GM12878 (cell line): Measurements from ENCODE around the gene SYNDIG1. TPM values are rescaled to one million over a fixed set of nuclear protein-coding genes. Genes with fewer than 3 reads are reported as not detected.

Experiments used
- ATAC-seq: fragments of 200-7000 bp; cut with Tn5 transposase; 3 replicates; pipeline ENCODE4 v1.9.1; 2020; ENCODE audit warnings: mild to moderate bottlenecking, moderate library complexity
- BruUV-seq: library from RNA; stranded (reverse); fragments of 400-500 nt; replicated peaks from 2 replicates; lab custom pipeline; 2021; lab: Mats Ljungman, UMichigan
- CTCF ChIA-PET: fragments of 300-600 bp; sonication (Branson Sonifier 250); formaldehyde crosslinking; extraction: SDS; loops from one replicate; lab custom pipeline; 2021; ENCODE audit warnings: inconsistent platforms; lab: Yijun Ruan, JAX
- POLR2A ChIA-PET: fragments of 350-600 bp; formaldehyde crosslinking; extraction: SDS; loops from one replicate; lab custom pipeline; 2021; ENCODE audit warnings: inconsistent platforms; lab: Charles Lee
- RAD21 ChIA-PET: fragments of 300-600 bp; sonication (Branson Sonifier 250); formaldehyde crosslinking; loops from one replicate; lab custom pipeline; 2023; ENCODE audit warnings: antibody characterized with exemption; ENCODE audit not compliant: unreplicated experiment; lab: Charles Lee
- SMC1A ChIA-PET: fragments of 300-600 bp; sonication (Branson Sonifier 250); formaldehyde crosslinking; loops from one replicate; lab custom pipeline; 2023; ENCODE audit not compliant: unreplicated experiment, uncharacterized antibody; lab: Charles Lee
- DNase-seq: peaks from one replicate; pipeline ENCODE4 v3.0.0-alpha.2; 2011; ENCODE audit warnings: low read depth, low spot score
- FAIRE-seq: peaks from 3 replicates; lab custom pipeline; 2011; peaks lifted over from hg19 to GRCh38; lab: Jason Lieb, UNC
- H2AFZ ChIP-seq: 2 replicates; pipeline ENCODE4 v1.6.0; 2011; ENCODE audit warnings: low read depth, low read length, control low read depth; ENCODE audit not compliant: control insufficient read depth
- H3K27ac ChIP-seq: 2 replicates; pipeline ENCODE4 v1.5.1; 2011; ENCODE audit warnings: control low read depth; ENCODE audit not compliant: control insufficient read depth, insufficient read depth
- H3K27me3 ChIP-seq, 2 experiments: replicated peaks in 1 of 2; 2 replicates each; pipeline versions ENCODE4 v1.6.0 to v1.6.1; 2011; ENCODE audit warnings: low read length in 1 of 2; ENCODE audit not compliant: control insufficient read depth in 2 of 2, insufficient read depth in 2 of 2
- H3K36me3 ChIP-seq, 2 experiments: 2 replicates each; pipeline ENCODE4 v1.5.1; 2011; ENCODE audit warnings: low read length in 1 of 2; ENCODE audit not compliant: control insufficient read depth in 2 of 2, insufficient read depth in 2 of 2
- H3K4me1 ChIP-seq: 2 replicates; pipeline ENCODE4 v1.6.1; 2011; ENCODE audit warnings: mild to moderate bottlenecking, low read length, moderate library complexity, mixed read lengths; ENCODE audit not compliant: control insufficient read depth, insufficient read depth
- H3K4me2 ChIP-seq: 2 replicates; pipeline ENCODE4 v1.6.0; 2011; ENCODE audit warnings: control low read depth; ENCODE audit not compliant: control insufficient read depth, insufficient read depth
- H3K4me3 ChIP-seq: fragments of 200-600 bp; sonication (generic); 2 replicates; pipeline ENCODE4 v1.5.1; 2016
- H3K79me2 ChIP-seq: 2 replicates; pipeline ENCODE4 v1.6.0; 2011; ENCODE audit warnings: low read length; ENCODE audit not compliant: control insufficient read depth, insufficient read depth
- H3K9ac ChIP-seq: 2 replicates; pipeline ENCODE4 v1.8.0; 2011; ENCODE audit warnings: low read length, control low read depth, mixed read lengths; ENCODE audit not compliant: control insufficient read depth, insufficient read depth
- H3K9me3 ChIP-seq: replicated peaks from 3 replicates; pipeline ENCODE4 v1.5.1; 2011; ENCODE audit warnings: mild to moderate bottlenecking, low read length; ENCODE audit not compliant: control insufficient read depth, insufficient read depth
- H4K20me1 ChIP-seq: 2 replicates; pipeline ENCODE4 v1.6.0; 2011; ENCODE audit not compliant: control insufficient read depth, insufficient read depth
- NR2C2 ChIP-seq: IDR thresholded peaks from 2 replicates; pipeline ENCODE4 v1.6.1; 2011; ENCODE audit warnings: borderline replicate concordance, low read depth; ENCODE audit not compliant: control insufficient read depth, insufficient read length
- WGBS: methylation state at CpG from one replicate; pipeline ENCODE4 v1.1.6; 2016; ENCODE audit warnings: low lambda C conversion rate; ENCODE audit not compliant: insufficient replicate concordance, insufficient coverage; ENCODE audit errors: missing lambda C conversion rate; 5-methylcytosine and 5-hydroxymethylcytosine counted together
- in situ Hi-C: fragments of 300-500 bp; cut with MboI; formaldehyde crosslinking; loops from 9 replicates; pipeline ENCODE4 v1.14.3; 2018; ENCODE audit warnings: mixed read lengths
- intact Hi-C: fragments of 100-400 bp; cut with micrococcal nuclease; formaldehyde crosslinking; loops from one replicate; pipeline ENCODE4 v1.14.2; 2022; ENCODE audit not compliant: unreplicated experiment
- polyA plus RNA-seq, 11 experiments: library from polyadenylated mRNA; depleted of rRNA in 4 of 11; unstranded in 6 of 11; stranded (reverse) in 5 of 11; fragments of >200 nt; fragmentation: Nextera tagmentation in 4 of 11; fragmentation: Illumina TruSeq in 1 of 11; extraction: Ambion mirVana in 4 of 11; extraction: Trizol in 1 of 11; gene quantifications; 1 replicate in 1 of 11; 2 replicates in 10 of 11; pipeline versions ENCODE4 v1.2.1 to v1.2.3, GENCODE V29; 2011 to 2016; ENCODE audit warnings: inconsistent platforms in 2 of 11, missing spikeins in 2 of 11, low read depth in 1 of 11
- total RNA-seq, 4 experiments: library from RNA; depleted of rRNA in 3 of 4; stranded (reverse); fragments of >200 nt in 3 of 4; fragmentation: Illumina TruSeq in 1 of 4; extraction: Trizol in 1 of 4; gene quantifications; 2 replicates each; pipeline versions ENCODE4 v1.2.1 to v1.2.3, GENCODE V29; 2013 to 2021
- TF ChIP-seq, protein P1 (sequence below): fragments of 450-650 bp; formaldehyde crosslinking; IDR thresholded peaks from 2 replicates; pipeline ENCODE4 v1.4.0; 2020; ENCODE audit warnings: mild to moderate bottlenecking, moderate library complexity
- TF ChIP-seq, protein P2 (sequence below): fragments of 450-650 bp; IDR thresholded peaks from 2 replicates; pipeline ENCODE4 v1.6.1; 2017; ENCODE audit warnings: borderline replicate concordance

Gene SYNDIG1
- total and polyA plus RNA-seq, 10 of the 15 experiments (the other 5 are each of a cell fraction or from before 2014, with no cell fraction given) = not detected

DNA sequence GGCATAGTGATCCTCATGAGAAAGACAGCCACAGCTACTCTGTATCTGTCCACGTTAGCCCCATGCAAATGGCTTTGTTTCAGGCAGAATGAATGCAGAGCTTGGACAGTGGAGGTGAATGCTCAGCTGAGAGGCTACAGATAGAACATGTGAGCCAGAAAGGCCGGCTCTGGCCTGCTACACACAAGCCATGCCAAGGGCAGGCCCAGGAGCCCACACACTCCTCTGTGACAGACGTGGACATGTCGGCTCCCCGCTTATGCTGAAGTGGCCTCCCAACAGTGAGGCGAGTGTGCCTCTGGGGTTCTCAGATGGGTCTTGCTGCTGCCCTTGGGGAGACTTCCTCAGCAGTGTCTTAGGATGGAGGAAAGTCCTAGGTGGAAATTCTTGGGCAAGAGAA lies 159.6 kb downstream of the SYNDIG1 start:
- TF ChIP-seq, protein P1, sequence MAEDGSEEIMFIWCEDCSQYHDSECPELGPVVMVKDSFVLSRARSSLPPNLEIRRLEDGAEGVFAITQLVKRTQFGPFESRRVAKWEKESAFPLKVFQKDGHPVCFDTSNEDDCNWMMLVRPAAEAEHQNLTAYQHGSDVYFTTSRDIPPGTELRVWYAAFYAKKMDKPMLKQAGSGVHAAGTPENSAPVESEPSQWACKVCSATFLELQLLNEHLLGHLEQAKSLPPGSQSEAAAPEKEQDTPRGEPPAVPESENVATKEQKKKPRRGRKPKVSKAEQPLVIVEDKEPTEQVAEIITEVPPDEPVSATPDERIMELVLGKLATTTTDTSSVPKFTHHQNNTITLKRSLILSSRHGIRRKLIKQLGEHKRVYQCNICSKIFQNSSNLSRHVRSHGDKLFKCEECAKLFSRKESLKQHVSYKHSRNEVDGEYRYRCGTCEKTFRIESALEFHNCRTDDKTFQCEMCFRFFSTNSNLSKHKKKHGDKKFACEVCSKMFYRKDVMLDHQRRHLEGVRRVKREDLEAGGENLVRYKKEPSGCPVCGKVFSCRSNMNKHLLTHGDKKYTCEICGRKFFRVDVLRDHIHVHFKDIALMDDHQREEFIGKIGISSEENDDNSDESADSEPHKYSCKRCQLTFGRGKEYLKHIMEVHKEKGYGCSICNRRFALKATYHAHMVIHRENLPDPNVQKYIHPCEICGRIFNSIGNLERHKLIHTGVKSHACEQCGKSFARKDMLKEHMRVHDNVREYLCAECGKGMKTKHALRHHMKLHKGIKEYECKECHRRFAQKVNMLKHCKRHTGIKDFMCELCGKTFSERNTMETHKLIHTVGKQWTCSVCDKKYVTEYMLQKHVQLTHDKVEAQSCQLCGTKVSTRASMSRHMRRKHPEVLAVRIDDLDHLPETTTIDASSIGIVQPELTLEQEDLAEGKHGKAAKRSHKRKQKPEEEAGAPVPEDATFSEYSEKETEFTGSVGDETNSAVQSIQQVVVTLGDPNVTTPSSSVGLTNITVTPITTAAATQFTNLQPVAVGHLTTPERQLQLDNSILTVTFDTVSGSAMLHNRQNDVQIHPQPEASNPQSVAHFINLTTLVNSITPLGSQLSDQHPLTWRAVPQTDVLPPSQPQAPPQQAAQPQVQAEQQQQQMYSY (CRISPR knock-in tag) = no peak
- TF ChIP-seq, protein P2, sequence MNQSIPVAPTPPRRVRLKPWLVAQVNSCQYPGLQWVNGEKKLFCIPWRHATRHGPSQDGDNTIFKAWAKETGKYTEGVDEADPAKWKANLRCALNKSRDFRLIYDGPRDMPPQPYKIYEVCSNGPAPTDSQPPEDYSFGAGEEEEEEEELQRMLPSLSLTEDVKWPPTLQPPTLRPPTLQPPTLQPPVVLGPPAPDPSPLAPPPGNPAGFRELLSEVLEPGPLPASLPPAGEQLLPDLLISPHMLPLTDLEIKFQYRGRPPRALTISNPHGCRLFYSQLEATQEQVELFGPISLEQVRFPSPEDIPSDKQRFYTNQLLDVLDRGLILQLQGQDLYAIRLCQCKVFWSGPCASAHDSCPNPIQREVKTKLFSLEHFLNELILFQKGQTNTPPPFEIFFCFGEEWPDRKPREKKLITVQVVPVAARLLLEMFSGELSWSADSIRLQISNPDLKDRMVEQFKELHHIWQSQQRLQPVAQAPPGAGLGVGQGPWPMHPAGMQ = no peak
- TF ChIP-seq NR2C2 = no peak
- 47% methylated on average over 6 of the region's 6 CpGs for WGBS
- H3K9me3 ChIP-seq = no peaks in the 10 kb centered on the region
- intact Hi-C loops = no loop called here
- no peak overlapping the region for H3K4me2 ChIP-seq
- ChIA-PET POLR2A (no interaction called here), RAD21 (no interaction called here), SMC1A (no interaction called here), CTCF (no interaction called here)
- H4K20me1 ChIP-seq = no peaks in the 10 kb centered on the region
- H3K79me2 ChIP-seq = no peaks in the 10 kb centered on the region
- in situ Hi-C loops = no loop called here
- H2AFZ ChIP-seq = no peak overlapping the region
- H3K27ac ChIP-seq = no peak overlapping the region
- H3K4me3 ChIP-seq = no peak overlapping the region
- no TSS peak for BruUV-seq
- H3K4me1 ChIP-seq = no peaks in the 10 kb centered on the region
- no peak for DNase-seq
- no peak overlapping the region for H3K9ac ChIP-seq
- FAIRE-seq = no peak
- H3K27me3 ChIP-seq = no peaks in the 10 kb centered on the region; a peak in 1 of 4 replicates
- H3K36me3 ChIP-seq = no peaks in the 10 kb centered on the region
- ATAC-seq = no peak
